Prostate gland (tissue), 2 donors: ENCODE data around the gene BCAS3. TPM values are rescaled to one million over a fixed set of nuclear protein-coding genes. Genes with fewer than 3 reads are reported as not detected.
A peak's percentile ranks its signal among the peaks of the same experiment; 100 is the strongest.
"Not testable (repeated sequence)": the region's sequence is repeated elsewhere in the genome, so short reads cannot be mapped to it uniquely, and the experiment has no call there.

Source experiments
- DNase-seq: peaks from one replicate; pipeline ENCODE4 v3.0.0-alpha.2; 2019; ENCODE audit warnings: low spot score
- H3K27ac ChIP-seq, 2 donors: fragments of 200-600 bp; sonication (generic); 2 replicates each; pipeline ENCODE4 v1.5.1; 2017 to 2019
- H3K27me3 ChIP-seq: fragments of 200-600 bp; sonication (generic); replicated peaks from 2 replicates; pipeline ENCODE4 v1.5.1; 2019; ENCODE audit not compliant: insufficient read depth
- H3K36me3 ChIP-seq, 2 donors: fragments of 200-600 bp; sonication (generic); 1 replicate in 1 of 2; 2 replicates in 1 of 2; pipeline versions ENCODE4 v1.5.1 to v1.8.1; 2017 to 2019
- H3K4me1 ChIP-seq: fragments of 200-600 bp; sonication (generic); replicated peaks from 2 replicates; pipeline ENCODE4 v1.5.1; 2019
- H3K4me3 ChIP-seq, 2 donors: fragments of 200-600 bp; sonication (generic); 2 replicates each; pipeline ENCODE4 v1.5.1; 2017 to 2019
- H3K9me3 ChIP-seq: fragments of 200-600 bp; sonication (generic); 2 replicates; pipeline ENCODE4 v1.5.1; 2017
- POLR2A ChIP-seq: fragments of 450-650 bp; IDR thresholded peaks from one replicate; pipeline ENCODE4 v1.6.1; 2016; ENCODE audit warnings: antibody characterized with exemption, mild to moderate bottlenecking
- POLR2AphosphoS5 ChIP-seq: sonication (generic); formaldehyde crosslinking; IDR thresholded peaks from one replicate; pipeline ENCODE4 v1.6.1; 2017; ENCODE audit warnings: antibody characterized with exemption
- WGBS: methylation state at CpG from one replicate; pipeline ENCODE4 v1.1.5; 2018; 5-methylcytosine and 5-hydroxymethylcytosine counted together
- intact Hi-C: fragments of 100-400 bp; cut with DNase I; formaldehyde crosslinking; loops from one replicate; pipeline ENCODE4 v1.14.2; 2022
- total RNA-seq, 2 donors: library from RNA; depleted of rRNA; stranded (reverse); fragments of >200 nt; gene quantifications; one replicate each; pipeline ENCODE4 v1.1.0, GENCODE V29; 2016
- TF ChIP-seq, protein P1 (sequence below), 4 experiments: fragments of 200-600 bp in 2 of 4; fragments of 450-650 bp in 2 of 4; sonication (generic) in 2 of 4; IDR thresholded peaks; 1 replicate in 3 of 4; 2 replicates in 1 of 4; pipeline ENCODE4 v1.5.1; 2016 to 2019; ENCODE audit warnings: antibody characterized with exemption in 4 of 4, mild to moderate bottlenecking in 2 of 4, moderate library complexity in 2 of 4

BCAS3 gene
- total RNA-seq, 2 donors from 2014 or later = 57.8 to 93.9 TPM

DNA sequence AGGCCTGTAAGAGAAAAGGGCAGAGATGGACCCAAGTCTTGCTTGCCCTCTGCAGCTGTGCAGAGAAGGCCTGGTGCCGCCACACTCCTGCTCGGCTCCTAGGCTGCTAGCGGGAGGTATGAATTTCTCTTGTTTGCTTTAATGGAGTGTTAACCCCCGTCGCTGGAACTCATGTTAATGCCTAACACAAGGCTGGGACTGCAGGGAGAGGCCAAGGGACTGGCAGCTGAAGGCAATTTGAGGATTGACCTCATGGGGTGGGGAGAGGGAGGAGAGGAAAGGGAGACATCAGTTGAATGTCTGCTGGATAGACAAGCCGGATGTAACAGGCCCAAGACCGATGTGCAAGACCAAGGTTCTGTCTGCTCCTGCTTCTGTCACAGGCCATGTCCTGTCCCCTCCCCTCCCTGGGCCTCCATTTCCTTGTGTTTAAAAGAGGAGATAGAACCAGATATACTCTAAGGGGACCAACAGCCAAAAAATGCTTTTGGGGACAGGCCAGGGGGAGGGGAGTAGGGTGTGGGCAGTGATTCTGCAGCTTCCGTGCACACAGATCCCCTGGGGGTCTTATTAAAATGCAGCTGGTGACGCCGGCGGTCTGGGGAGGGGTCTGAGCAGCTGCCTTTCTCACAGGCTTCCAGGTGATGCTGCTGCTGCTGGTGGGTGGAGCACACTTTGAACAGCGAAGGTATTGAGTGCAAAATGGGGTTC lies 675.3 kb downstream of the BCAS3 start:
- TF ChIP-seq, protein P1, sequence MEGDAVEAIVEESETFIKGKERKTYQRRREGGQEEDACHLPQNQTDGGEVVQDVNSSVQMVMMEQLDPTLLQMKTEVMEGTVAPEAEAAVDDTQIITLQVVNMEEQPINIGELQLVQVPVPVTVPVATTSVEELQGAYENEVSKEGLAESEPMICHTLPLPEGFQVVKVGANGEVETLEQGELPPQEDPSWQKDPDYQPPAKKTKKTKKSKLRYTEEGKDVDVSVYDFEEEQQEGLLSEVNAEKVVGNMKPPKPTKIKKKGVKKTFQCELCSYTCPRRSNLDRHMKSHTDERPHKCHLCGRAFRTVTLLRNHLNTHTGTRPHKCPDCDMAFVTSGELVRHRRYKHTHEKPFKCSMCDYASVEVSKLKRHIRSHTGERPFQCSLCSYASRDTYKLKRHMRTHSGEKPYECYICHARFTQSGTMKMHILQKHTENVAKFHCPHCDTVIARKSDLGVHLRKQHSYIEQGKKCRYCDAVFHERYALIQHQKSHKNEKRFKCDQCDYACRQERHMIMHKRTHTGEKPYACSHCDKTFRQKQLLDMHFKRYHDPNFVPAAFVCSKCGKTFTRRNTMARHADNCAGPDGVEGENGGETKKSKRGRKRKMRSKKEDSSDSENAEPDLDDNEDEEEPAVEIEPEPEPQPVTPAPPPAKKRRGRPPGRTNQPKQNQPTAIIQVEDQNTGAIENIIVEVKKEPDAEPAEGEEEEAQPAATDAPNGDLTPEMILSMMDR (IDR thresholded peaks at IDR 0.05) = no peak
- TF ChIP-seq POLR2A = no peak
- no peak for TF ChIP-seq POLR2AphosphoS5
- no peak overlapping the region for H3K4me3 ChIP-seq
- H3K4me1 ChIP-seq = peaks cover 9% of the 10 kb centered on the region
- H3K27me3 ChIP-seq = no peaks in the 10 kb centered on the region
- H3K27ac ChIP-seq = no peak overlapping the region
- DNase-seq = no peak
- H3K9me3 ChIP-seq = no peaks in the 10 kb centered on the region
- intact Hi-C loops = no loop called here
- H3K36me3 ChIP-seq = no peaks in the 10 kb centered on the region
- whole genome bisulfite sequencing = 81% methylated on average over 12 of the region's 12 CpGs

DNA sequence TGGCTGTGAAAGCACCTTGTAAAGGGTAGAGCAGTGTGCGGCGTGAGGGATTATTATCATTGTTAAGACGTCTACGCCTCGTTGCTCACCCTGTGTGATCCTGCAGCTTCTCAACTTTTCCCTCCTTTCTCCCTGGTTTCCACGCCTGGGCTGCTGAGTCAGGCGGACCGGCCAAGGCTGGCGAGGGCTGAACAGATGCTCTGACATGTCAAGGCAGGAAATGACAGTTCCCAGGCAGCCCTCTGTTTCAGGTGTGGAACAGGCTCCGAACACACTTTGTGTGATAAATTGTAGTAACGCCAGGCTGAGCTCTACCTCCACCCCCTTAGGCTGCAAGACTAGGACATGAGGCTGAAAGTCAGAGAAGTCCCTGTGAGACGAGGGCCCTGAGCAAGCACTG lies 676.0 kb downstream of the BCAS3 start:
- H3K4me1 ChIP-seq = peaks cover 9% of the 10 kb centered on the region
- H3K9me3 ChIP-seq = no peaks in the 10 kb centered on the region
- no peak overlapping the region for H3K27ac ChIP-seq
- no peaks in the 10 kb centered on the region for H3K27me3 ChIP-seq
- H3K36me3 ChIP-seq = no peaks in the 10 kb centered on the region
- intact Hi-C loops = no loop called here
- H3K4me3 ChIP-seq = no peak overlapping the region
- no peak for DNase-seq
- 97% methylated on average over 12 of the region's 12 CpGs for WGBS
- no peak for TF ChIP-seq POLR2A

DNA sequence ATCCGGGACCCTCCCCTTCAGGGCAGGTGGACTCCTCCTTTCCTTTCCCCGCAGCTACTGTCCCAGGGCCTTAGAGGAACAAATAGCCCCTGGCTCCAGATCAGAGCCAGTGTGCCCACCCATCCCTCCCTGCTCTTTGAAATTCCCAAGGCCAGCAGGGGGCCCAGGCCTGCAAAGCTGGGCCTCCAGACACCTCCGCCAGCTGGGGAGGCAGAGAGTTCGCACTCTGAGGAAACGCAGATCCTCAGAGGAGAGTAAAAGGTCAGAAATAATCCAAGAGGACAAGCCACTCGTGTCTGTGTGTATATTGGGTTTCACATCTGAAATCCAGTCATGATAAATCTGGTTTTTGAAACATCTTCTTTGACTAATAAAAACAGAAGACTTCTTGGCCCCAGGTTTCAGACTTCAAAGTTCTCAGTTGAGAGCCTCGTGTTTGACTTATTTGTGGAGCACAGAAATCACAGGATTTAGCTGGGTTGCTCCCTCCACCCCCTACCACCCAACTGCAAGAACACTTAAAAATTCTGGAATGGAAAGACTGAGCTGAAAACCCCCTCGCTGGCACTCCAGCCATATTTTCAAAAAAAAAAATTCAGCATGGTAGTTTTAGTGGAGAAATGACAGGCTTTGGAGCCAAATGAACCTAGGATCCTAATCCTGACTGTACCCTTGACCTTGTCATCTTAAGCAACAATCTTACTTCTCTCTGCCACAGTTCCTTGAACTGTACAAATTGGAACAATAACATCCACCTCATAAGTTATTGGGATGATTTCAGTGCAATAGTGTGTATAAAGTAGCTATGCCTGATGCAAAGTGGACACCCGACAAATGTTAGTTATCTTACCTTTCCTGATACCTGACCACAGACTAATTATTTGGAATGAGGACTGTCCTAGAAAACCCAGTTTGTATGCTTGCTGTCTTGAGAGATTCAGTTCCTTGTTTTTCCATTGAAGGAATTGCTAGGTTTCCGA lies 677.5 kb downstream of the BCAS3 start:
- Histone ChIP-seq H3K27ac (no peak overlapping the region), H3K4me1 (peaks cover 9% of the 10 kb centered on the region), H3K27me3 (no peaks in the 10 kb centered on the region), H3K4me3 (no peak overlapping the region), H3K36me3 (no peaks in the 10 kb centered on the region), H3K9me3 (no peaks in the 10 kb centered on the region)
- 88% methylated on average over 10 of the region's 10 CpGs for WGBS
- intact Hi-C loops = no loop called here
- TF ChIP-seq POLR2A (no peak), POLR2AphosphoS5 (no peak)
- TF ChIP-seq, protein P1 (IDR thresholded peaks at IDR 0.05) = no peak
- DNase-seq = no peak

DNA sequence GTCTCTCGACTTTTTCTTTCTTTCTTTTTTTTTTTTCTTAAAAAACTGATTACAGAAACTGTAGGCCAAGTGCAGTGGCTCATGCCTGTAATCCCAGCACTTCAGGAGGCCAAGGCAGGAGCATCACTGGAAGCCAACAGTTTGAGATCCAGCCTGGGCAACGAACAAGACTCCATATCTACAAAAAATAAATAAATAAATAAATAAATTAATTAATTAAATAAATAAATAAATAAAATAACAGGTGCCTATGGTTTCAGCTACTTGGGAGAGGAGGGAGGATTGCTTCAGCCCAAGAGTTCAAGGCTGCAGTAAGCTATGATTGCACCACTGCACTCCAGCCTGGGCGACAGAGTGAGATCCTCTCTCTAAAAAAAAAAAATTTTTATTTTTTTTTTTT lies 679.4 kb downstream of the BCAS3 start:
- intact Hi-C loops, H3K9me3 ChIP-seq, H3K4me3 ChIP-seq, DNase-seq, H3K27me3 ChIP-seq, H3K27ac ChIP-seq, H3K36me3 ChIP-seq, H3K4me1 ChIP-seq: not testable (repeated sequence)
- 87% methylated on average over 3 of the region's 3 CpGs for WGBS

DNA sequence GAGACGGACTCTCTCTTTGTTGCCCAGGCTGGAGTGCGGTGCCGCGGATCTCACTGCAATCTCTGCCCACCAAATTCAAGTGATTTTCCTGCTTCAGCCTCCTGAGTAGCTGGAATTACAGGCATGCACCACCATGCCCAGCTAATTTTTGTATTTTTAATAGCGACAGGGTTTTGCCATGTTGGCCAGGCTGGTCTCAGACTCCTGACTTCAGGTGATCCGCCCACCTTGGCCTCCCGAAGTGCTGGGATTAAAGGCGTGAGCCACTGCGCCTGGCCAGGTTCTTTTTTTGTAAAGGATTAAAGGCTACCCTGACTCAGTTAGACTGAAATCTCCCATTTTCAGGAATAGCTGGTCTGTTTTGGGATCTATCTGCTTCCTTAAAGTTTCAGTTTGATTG lies 681.9 kb downstream of the BCAS3 start:
- H3K4me1 ChIP-seq, H3K9me3 ChIP-seq, DNase-seq, H3K27me3 ChIP-seq, H3K27ac ChIP-seq, H3K4me3 ChIP-seq, intact Hi-C loops, H3K36me3 ChIP-seq: not testable (repeated sequence)
- WGBS = 95% methylated on average over 9 of the region's 9 CpGs

DNA sequence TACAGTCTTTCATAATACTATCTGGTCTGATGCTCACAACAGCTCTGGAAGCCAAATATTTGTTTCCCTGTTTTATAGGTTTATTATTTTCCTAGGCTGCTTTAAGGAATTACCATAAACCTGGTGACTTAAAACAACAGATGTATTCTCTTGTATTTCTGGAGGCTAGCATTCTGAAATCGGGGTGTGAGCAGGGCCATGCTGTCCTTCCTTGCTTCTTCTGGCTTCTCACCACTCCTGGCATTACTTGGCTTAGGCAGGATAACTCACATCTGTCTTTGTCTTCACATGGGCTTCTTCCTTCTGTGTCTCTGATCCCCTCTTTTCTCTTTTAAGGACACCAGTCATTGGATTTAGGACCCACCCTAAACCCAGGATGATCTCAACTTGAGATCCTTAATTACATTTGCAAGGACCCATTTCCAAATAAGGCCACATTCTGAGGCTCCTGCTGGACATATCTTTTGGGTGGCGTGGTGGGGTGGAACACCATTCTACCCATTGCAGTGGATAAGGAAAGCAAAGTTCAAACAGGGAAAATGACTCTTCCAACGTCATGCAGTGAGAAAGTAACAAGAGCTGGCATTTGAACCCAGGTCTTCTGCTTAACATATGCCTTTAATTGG lies 682.8 kb downstream of the BCAS3 start:
- Histone ChIP-seq H3K4me1 (no peaks in the 10 kb centered on the region), H3K4me3 (no peak overlapping the region), H3K27ac (no peak overlapping the region), H3K27me3 (no peaks in the 10 kb centered on the region), H3K36me3 (no peaks in the 10 kb centered on the region), H3K9me3 (no peaks in the 10 kb centered on the region)
- TF ChIP-seq, protein P1 (IDR thresholded peaks at IDR 0.05) = no peak
- TF ChIP-seq POLR2A (no peak), POLR2AphosphoS5 (peak; percentile 33)
- no peak for DNase-seq
- intact Hi-C loops = no loop called here
- 79% methylated on average over 3 of the region's 3 CpGs for WGBS
